Lower leg skin (tissue), 3 donors: ENCODE data around the gene ELL3.

Source experiments
- CTCF ChIP-seq, 3 donors: fragments of 450-650 bp; IDR thresholded peaks; one replicate each; pipeline ENCODE4 v1.5.1; 2016; ENCODE audit warnings: antibody characterized with exemption in 3 of 3, mild to moderate bottlenecking in 3 of 3, moderate library complexity in 2 of 3
- POLR2A ChIP-seq, 2 donors: fragments of 450-650 bp; IDR thresholded peaks; one replicate each; pipeline ENCODE4 v1.6.1; 2016 to 2017; ENCODE audit warnings: antibody characterized with exemption in 2 of 2, mild to moderate bottlenecking in 1 of 2, moderate library complexity in 1 of 2

GRCh38 chr15:43794269-43795037 lies 17.7 kb upstream of the ELL3 start:
- TF ChIP-seq POLR2A (IDR thresholded peaks at IDR 0.05) (no peak), CTCF (IDR thresholded peaks at IDR 0.05) (no peak)
